GM21717 (cell line): Measurements from ENCODE around the gene GEN1.

Experiments
- ATAC-seq: cut with Tn5 transposase; IDR thresholded peaks from one replicate; pipeline ENCODE4 v1.9.1; 2021; ENCODE audit warnings: mild to moderate bottlenecking, moderate library complexity; ENCODE audit not compliant: unreplicated experiment

GEN1 gene

GRCh38 chr2:17753803-17754663, at the start of gene GEN1, which contains the start of gene SMC6:
GEN1 (plus strand) TSS chr2:17754138; CDS start chr2:17759944, 5,806 bp downstream.
SMC6 (minus strand) TSS chr2:17753810; CDS start chr2:17745946, 7,864 bp downstream.
- peak; percentile 80 for ATAC-seq

DNA sequence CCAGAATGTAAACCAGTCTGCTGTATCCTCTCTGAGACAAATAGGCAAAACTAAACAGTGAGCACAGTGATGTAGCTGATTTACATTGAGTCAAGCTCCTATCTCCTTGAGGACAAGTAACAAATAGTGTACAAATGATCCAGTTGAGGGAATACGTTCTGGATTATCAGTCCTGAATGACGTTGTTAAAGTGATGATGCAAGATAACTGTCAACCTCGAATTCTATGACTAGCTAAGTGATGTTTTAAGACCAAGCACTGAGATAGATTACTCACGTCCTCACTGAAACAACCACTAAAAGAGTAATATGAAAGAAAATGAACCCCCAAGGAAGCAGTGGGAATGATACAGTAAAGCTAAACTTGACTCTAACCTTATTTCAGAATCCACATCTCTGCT, 47.1 kb upstream of the GEN1 start:
- ATAC-seq = no peak

GRCh38 chr2:17708501-17708900, 45.4 kb upstream of the GEN1 start:
- ATAC-seq = no peak

DNA sequence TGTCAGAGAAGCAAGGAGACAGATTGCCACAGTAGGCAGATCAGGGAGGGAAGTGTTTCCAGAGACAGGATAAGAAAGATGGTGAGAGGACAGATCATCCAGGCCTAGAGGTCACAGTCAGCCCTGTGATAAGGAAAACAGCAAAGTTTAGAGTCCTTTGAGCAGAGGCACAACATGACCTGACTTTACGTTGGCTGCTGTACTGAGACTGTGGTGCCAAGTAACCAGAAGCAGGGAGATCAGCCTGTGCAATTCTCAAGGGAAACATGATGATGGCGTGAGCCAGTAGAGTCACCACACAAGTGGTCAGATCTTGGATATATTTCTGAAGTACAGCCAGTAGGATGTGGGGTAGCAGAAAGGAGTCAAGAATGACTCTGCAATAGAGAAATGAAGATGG, 44.0 kb upstream of the GEN1 start:
- no peak for ATAC-seq

DNA sequence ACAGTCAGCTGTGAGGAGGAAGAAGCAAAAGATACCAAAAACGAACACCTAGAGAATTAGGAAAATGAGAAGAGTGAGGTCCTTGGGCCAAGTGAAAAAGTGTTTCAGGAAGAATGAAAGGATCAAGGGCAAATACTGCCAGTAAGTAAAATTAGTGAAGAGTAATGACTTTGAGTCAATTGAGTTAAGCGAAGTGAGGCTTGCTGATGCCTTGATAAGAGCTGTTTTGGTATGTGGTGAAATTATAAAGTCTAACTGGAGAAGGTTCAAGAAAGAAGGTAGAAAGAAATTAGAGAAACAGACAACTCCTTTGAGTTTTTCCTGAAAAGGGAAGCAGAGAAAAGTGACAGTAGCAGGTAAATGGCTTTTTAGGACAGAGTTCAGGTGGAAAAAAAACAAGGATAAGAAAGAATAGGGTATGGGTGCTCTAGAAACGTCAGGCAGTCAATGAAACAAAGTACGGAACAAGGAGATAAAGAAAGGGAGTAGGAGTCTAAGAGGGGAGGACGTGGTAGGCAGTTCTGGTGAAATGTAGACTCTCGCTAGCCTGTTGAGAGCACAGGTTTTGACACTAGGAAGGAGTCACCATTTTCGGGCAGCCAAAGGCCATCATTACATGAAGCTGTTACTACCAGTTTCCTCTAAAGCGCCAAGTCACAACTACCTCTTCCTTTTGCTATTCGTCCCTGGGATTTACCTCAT, 43.2 kb upstream of the GEN1 start:
- ATAC-seq = no peak

DNA sequence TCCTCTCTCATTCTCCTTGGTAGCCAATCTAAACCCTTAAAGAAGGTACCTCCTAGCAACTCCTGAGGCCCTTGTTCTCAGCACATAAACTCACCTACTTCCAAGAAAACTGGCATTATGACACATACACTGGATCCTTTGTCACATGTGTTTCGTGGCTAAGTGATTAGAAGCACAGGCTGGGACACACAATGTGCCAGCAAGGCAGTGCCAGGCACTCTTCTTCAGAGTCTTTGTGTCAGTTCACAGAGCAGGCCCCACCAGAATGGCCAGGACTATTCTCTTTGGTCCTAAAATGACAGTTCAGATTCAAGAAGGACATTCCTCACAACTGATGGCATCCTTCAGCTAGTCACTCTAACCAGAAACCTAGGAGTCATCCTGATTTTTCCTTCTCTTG, 40.6 kb upstream of the GEN1 start:
- ATAC-seq = no peak

GRCh38 chr2:17717666-17718065, 36.3 kb upstream of the GEN1 start:
- ATAC-seq = no peak

DNA sequence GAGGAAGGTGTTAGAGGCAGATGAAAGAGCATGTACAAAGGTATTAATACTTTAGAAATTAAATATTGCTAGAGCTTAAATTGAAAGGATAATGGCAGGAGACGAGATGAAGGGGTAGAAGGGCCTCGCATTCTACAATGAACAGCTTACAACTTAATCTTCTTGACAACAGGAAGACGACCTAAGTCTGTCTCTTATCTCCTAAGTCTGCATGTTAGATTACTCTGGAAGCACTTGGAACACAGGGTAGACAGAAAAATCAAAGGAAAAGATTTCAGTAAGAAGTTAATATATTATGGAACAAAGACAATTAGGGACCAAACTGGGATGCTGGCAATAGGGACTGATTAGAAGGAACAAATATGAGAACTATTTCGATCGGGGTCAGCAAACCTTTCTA, 35.2 kb upstream of the GEN1 start:
- ATAC-seq = no peak

DNA sequence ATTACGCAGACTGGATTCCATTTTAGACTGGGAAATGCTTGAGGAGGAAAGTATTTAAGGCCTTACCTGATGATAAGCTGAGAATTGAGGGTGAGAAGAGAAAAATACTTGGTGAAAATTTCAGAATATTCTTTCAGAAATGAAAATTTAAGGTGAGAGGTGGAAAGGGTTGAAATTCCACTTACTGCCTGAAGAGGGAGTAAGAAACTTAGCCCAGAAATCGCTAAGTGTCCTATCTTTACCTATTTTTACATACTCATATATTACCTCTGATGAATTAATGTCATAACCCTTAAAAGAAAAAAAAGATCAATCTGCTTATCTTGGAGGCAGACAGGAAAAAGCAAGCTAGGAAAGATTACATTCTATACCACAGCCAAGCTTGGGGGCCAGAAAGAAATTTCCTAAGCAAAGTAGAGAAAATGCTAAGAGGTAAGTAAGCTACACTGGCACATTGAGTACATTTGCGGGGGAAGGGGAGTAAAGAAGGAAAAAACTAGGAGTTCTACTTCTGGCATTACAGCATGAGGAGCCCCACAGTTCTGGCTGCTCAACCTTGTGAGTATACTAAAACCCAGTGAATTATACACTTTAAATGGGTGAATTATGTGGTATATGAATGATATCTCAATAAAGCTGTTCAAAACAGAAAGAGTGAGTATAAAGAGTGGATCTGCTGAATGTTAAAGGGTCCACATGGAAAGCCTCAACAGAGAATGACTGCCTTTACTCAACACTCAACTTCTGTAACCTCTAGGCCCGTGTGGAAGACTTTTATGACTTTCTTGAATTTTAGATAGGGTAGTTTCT, 34.2 kb upstream of the GEN1 start:
- ATAC-seq = no peak

GRCh38 chr2:17728210-17728609, 25.7 kb upstream of the GEN1 start:
- no peak for ATAC-seq

DNA sequence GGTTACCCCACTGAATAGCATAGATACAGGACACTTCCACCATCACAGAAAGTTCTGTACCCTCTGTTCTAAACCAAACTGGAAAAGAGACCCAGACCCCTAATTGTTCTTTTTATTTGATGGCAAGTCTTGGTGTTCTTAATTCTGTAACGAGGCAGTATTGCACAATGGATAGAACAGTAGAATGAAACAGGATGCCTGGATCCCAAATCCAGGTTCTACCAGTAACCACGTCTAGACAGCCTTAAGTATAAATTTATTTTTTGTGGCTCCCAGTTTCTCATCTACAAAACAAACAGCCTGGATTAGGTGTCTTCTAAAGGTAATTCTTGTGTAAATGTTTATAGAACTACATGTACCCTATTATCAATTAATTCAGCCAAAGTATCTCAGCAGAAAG, 24.1 kb upstream of the GEN1 start:
- no peak for ATAC-seq

GRCh38 chr2:17733599-17733998, 20.3 kb upstream of the GEN1 start:
- ATAC-seq = no peak

DNA sequence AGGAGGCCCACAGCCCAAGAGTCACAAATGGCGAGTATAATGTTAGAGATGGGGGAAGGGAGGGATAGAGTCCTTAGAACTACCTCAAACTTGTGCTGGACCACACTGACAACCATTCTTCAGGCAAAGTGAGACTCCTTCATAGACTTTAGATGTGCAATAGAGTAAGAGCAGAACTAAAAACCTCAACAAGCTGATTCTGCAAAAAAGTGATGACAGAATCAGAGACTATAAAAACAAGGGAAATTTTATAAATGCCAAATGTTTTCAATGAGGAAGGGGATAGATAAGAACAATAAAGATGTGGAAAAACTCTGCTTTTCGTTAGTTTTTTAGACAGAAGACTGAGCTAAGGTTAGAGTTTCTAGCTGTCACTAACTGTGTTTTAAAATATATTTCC, 18.1 kb upstream of the GEN1 start:
- ATAC-seq = no peak

DNA sequence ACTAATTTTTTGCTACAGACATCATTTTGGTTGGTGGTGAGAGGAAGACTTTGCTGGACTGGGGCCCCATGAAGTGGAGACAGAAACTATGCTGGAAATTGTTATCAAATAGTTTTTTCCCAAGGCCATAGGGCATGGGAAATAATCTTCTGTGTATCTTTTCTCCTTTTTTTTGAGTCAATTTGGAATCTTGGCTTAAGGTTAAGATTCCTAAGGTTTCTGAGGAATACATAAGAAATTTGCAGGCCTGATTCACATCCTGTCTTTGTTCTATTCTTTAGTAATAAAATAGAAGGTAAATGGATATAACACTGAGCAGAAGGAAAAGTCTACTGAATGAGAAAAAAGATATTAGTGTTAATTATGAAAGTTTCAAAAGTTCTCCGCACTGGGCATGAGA, 16.9 kb upstream of the GEN1 start:
- no peak for ATAC-seq

GRCh38 chr2:17740203-17740602, 13.7 kb upstream of the GEN1 start:
- ATAC-seq = no peak

- no peak for ATAC-seq
Measured at GRCh38 chr2:17747684-17748452, 6.1 kb upstream of the GEN1 start.

DNA sequence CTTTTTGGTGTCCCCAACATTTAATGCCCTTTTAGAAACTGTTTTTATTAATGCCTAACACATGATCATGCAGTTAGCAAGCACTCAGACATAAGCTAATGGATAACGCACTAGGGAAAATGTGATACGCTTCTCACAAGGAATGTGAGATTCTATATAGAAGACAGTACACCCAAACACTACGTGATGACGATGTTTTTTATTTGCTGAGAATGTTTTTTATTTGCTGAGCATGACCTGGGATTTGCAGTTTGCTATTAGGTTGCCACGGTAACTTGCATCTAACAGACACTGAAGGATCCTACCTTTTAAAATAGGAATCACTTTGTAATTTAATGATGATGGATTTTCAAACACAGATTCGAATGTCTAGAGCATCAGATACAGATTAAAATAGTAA, 5.2 kb upstream of the GEN1 start:
- ATAC-seq = no peak

- peak; percentile 21 for ATAC-seq
Measured at GRCh38 chr2:17749753-17750438, 4.0 kb upstream of the GEN1 start.

DNA sequence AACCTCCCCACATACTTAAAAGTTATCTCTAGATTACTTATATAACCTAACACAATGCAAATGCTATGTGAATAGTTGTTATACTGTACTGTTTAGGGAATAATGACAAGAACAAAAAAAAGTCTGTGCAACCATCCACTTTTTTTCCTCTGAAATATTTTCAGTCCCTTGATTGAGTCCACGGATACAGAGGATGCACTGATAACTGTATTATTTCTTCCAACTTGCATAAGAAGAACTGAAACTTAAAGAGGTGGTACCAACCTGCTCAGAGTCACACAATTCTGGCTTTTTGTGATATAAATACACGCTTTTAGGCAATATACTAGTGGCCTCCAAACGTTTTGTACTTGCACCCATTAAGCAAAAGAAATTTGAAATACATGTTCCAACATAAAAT, 1.7 kb upstream of the GEN1 start:
- peak; percentile 20 for ATAC-seq
